Measurements from ENCODE around the gene MMP15. TPM values are rescaled to one million over a fixed set of nuclear protein-coding genes. Genes with fewer than 3 reads are reported as not detected.

Gene MMP15
- total RNA-seq, 1 donor from 2014 or later: 7.2 TPM

DNA sequence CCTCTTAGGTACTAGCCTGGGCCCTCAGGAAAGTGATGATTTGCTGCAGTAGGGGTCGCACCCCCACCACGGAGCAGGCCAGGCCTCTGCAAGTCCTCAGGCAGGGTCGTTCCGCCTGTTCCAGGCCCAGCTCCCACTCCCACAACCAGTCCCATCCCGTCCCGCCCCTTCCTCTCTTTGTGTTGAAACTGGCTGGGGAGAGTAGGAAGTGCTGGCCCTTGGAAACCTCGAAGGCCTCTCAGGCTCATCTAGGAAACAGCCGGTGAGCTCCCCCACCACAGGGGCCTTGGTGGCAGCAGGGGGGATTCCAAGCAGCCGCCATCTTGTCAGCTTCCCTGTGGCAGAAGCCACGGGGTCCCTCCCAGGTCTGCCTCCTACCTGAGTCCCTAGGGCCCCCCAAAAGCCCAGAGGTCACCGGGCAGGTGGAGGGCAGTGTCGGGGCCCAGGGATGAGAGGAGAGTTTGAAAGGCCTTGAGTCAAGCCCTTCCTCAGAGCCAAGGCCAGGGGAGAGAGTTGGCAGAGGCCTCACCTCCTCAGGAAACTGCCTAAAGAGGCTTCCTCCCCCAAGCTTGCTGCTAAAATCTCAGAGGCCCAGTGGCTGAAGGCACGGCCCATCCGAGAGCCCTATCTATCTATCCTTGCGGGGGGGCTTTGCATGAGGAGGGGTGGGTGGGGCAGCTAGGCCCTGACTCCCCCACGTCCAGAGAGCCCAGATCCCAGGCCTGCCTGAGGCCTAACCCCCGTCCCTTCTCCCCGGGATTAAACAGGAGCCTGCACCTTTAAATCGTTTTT, 22.2 kb downstream of the MMP15 start:
- H3K4me1 ChIP-seq: peaks cover 12% of the 10 kb centered on the region
- Mint-ChIP-seq H3K9me3 (no peaks in the 10 kb centered on the region), H3K4me1 (peaks cover 22% of the 10 kb centered on the region), H3K4me3 (no peak overlapping the region), H3K27ac (peak overlapping the region; percentile 31), H3K27me3 (ENCODE audit: insufficient read depth, low read depth) (peaks cover 2% of the 10 kb centered on the region), H3K36me3 (no peaks in the 10 kb centered on the region)
- H3K27me3 ChIP-seq: no peaks in the 10 kb centered on the region
- DNase-seq (ENCODE audit: low spot score): no peak
- H3K9ac ChIP-seq: no peak overlapping the region
- H3K79me2 ChIP-seq (ENCODE audit: low read depth): no peaks in the 10 kb centered on the region
- no peaks in the 10 kb centered on the region for H4K20me1 ChIP-seq (ENCODE audit: low read depth)
- H3K4me2 ChIP-seq: no peak overlapping the region
- TF ChIP-seq EZH2phosphoT487 (IDR thresholded peaks at IDR 0.05) (no peak), EZH2 (IDR thresholded peaks at IDR 0.05) (no peak)
- TF ChIP-seq, protein P1, sequence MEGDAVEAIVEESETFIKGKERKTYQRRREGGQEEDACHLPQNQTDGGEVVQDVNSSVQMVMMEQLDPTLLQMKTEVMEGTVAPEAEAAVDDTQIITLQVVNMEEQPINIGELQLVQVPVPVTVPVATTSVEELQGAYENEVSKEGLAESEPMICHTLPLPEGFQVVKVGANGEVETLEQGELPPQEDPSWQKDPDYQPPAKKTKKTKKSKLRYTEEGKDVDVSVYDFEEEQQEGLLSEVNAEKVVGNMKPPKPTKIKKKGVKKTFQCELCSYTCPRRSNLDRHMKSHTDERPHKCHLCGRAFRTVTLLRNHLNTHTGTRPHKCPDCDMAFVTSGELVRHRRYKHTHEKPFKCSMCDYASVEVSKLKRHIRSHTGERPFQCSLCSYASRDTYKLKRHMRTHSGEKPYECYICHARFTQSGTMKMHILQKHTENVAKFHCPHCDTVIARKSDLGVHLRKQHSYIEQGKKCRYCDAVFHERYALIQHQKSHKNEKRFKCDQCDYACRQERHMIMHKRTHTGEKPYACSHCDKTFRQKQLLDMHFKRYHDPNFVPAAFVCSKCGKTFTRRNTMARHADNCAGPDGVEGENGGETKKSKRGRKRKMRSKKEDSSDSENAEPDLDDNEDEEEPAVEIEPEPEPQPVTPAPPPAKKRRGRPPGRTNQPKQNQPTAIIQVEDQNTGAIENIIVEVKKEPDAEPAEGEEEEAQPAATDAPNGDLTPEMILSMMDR (IDR thresholded peaks at IDR 0.05): no peak
- H3F3A ChIP-seq (ENCODE audit: low read depth): peaks cover 4% of the 10 kb centered on the region
- no peak overlapping the region for H3K27ac ChIP-seq
- no peaks in the 10 kb centered on the region for H3K36me3 ChIP-seq
- no peaks in the 10 kb centered on the region for H3K9me3 ChIP-seq (ENCODE audit: low read depth)
- no peak overlapping the region for H3K4me3 ChIP-seq
- H2AFZ ChIP-seq (replicated peaks): no peak overlapping the region

DNA sequence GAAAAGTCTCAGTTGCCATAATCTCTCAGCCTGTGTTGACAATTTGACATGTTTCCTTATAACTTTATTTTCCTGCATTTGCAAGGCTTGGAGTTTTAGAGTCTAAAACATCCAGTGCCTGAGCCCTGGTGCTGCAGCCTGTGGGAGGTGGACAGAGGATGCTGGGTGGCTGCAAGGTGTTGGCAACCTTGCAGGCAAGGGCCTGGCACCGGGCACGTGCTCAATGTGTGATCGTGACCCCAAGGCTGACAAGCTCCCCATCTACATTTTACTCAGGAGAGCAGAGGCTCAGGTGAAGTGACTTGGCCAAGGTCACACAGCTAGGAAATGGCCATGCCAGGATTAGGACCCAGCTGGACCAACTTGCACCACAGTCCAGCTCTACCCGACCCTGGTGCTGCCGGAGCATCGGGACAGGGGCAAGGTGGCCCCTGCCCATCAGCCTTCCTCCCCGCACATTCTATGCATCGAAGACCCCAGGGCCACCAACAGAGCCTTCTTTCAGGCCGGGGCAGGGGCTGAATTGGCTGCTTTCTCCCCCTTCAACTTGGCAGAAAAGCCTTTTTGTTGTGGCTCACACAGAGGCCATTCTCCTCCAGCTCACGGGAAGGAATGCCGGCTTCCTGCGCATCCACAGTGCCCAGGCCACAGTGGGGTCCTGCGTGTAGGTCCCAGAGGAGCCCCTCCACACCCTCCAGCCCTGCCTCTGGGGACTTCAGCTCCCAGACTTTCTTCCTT, 23.1 kb downstream of the MMP15 start:
- peaks cover 22% of the 10 kb centered on the region for H3K4me1 Mint-ChIP-seq
- Histone ChIP-seq H3K79me2 (ENCODE audit: low read depth) (no peaks in the 10 kb centered on the region), H3K27me3 (no peaks in the 10 kb centered on the region), H3K4me2 (no peak overlapping the region), H3K27ac (no peak overlapping the region), H2AFZ (replicated peaks) (no peak overlapping the region), H3K4me3 (no peak overlapping the region), H3K36me3 (no peaks in the 10 kb centered on the region), H3K9me3 (ENCODE audit: low read depth) (no peaks in the 10 kb centered on the region), H4K20me1 (ENCODE audit: low read depth) (no peaks in the 10 kb centered on the region), H3K9ac (no peak overlapping the region), H3F3A (ENCODE audit: low read depth) (peaks cover 4% of the 10 kb centered on the region), H3K4me1 (peaks cover 12% of the 10 kb centered on the region)
- no peaks in the 10 kb centered on the region for H3K36me3 Mint-ChIP-seq
- peak overlapping the region; percentile 31 for H3K27ac Mint-ChIP-seq
- TF ChIP-seq EZH2phosphoT487 (IDR thresholded peaks at IDR 0.05) (no peak), EZH2 (IDR thresholded peaks at IDR 0.05) (no peak)
- TF ChIP-seq, protein P1 (IDR thresholded peaks at IDR 0.05): no peak
- H3K27me3 Mint-ChIP-seq (ENCODE audit: insufficient read depth, low read depth): peaks cover 2% of the 10 kb centered on the region
- H3K4me3 Mint-ChIP-seq: no peak overlapping the region
- no peak for DNase-seq (ENCODE audit: low spot score)
- H3K9me3 Mint-ChIP-seq: no peaks in the 10 kb centered on the region

DNA sequence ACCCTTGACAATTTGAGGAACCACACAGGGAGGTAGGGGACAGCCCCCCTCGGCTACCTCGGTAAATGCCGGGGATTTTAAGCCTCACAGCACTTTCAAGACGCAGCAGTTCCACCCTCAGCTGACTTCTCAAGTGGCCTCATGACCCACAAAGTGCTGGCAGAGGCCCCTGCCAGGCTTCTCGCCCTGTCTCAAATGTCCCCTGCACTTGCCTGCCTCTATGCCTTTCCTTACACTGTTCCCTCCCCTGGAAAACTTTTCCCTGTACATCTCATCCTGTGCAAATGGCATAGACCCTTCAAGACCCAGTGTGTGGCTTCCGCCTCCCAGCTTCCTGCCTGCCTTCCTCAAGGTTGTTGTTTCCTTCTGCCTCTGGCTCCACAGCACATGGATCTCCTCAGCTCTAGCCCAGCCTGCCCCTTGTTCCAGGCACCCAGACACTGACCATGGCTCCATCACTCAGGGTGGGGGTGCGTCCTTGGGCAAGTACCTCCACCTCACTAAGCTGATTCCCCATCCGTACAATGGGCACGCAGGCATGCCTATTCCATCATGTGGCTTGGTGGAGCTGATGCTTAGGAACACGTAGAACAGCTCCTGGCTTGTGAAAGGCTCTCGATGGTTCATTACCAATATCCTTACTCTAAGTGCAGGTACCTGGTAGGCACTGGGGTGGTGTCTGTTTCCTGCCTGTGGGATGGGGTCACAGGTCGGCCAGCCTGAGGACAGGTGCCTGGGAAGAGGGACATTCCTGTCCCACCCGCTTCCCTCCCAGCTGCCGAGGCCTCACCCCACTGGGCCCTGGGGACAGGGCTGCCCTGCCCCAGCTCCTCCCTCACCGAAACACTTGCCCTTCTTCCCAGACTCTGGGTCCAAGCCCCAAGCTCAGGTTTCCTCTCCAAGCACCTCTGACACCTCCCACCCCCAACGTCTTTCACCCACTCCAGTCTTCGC, 24.0 kb downstream of the MMP15 start:
- H3K27ac Mint-ChIP-seq: peak overlapping the region; percentile 25
- no peak overlapping the region for H2AFZ ChIP-seq (replicated peaks)
- no peak overlapping the region for H3K4me2 ChIP-seq
- H3K27ac ChIP-seq: no peak overlapping the region
- no peaks in the 10 kb centered on the region for H4K20me1 ChIP-seq (ENCODE audit: low read depth)
- no peak for DNase-seq (ENCODE audit: low spot score)
- no peaks in the 10 kb centered on the region for H3K9me3 Mint-ChIP-seq
- H3K27me3 Mint-ChIP-seq (ENCODE audit: insufficient read depth, low read depth): peaks cover 2% of the 10 kb centered on the region
- H3K27me3 ChIP-seq: no peaks in the 10 kb centered on the region
- H3K36me3 ChIP-seq: no peaks in the 10 kb centered on the region
- no peak overlapping the region for H3K9ac ChIP-seq
- no peaks in the 10 kb centered on the region for H3K36me3 Mint-ChIP-seq
- H3F3A ChIP-seq (ENCODE audit: low read depth): peaks cover 4% of the 10 kb centered on the region
- no peak overlapping the region for H3K4me3 ChIP-seq
- peaks cover 12% of the 10 kb centered on the region for H3K4me1 ChIP-seq
- H3K4me3 Mint-ChIP-seq: no peak overlapping the region
- no peak for TF ChIP-seq EZH2 (IDR thresholded peaks at IDR 0.05)
- no peak for TF ChIP-seq EZH2phosphoT487 (IDR thresholded peaks at IDR 0.05)
- TF ChIP-seq, protein P1 (IDR thresholded peaks at IDR 0.05): no peak
- H3K79me2 ChIP-seq (ENCODE audit: low read depth): no peaks in the 10 kb centered on the region
- peaks cover 22% of the 10 kb centered on the region for H3K4me1 Mint-ChIP-seq
- no peaks in the 10 kb centered on the region for H3K9me3 ChIP-seq (ENCODE audit: low read depth)

Measured in neural progenitor cell (in vitro differentiated cells).